Neuron (in vitro differentiated cells): ENCODE data around the gene CKAP2L.

Source experiments
- H2AFZ ChIP-seq: one replicate; pipeline ENCODE4 v1.6.1; 2013; ENCODE audit warnings: low read depth, mild to moderate bottlenecking, inconsistent platforms, low read length, moderate library complexity
- H3K27me3 ChIP-seq: one replicate; pipeline ENCODE4 v1.6.1; 2013; ENCODE audit warnings: low read length; ENCODE audit not compliant: insufficient read depth
- H3K36me3 ChIP-seq: one replicate; pipeline ENCODE4 v1.6.1; 2013; ENCODE audit warnings: low read length; ENCODE audit not compliant: insufficient read depth
- H3K4me1 ChIP-seq: one replicate; pipeline ENCODE4 v1.6.1; 2013; ENCODE audit warnings: low read length; ENCODE audit not compliant: insufficient read depth
- H3K4me3 ChIP-seq: 2 replicates; pipeline ENCODE4 v1.5.1; 2013; ENCODE audit warnings: mild to moderate bottlenecking, low read length, moderate library complexity
- H3K9me3 ChIP-seq: one replicate; pipeline ENCODE4 v1.6.1; 2013; ENCODE audit warnings: low read length

Gene CKAP2L

GRCh38 chr2:112767693-112768330 lies 3.4 kb upstream of the CKAP2L start:
- Histone ChIP-seq H3K4me3 (no peak overlapping the region), H3K36me3 (no peaks in the 10 kb centered on the region), H3K9me3 (no peaks in the 10 kb centered on the region), H3K4me1 (peaks cover 16% of the 10 kb centered on the region), H2AFZ (no peak overlapping the region), H3K27me3 (no peaks in the 10 kb centered on the region)

- Histone ChIP-seq H3K36me3 (peaks cover 17% of the 10 kb centered on the region), H3K4me3 (peak overlapping the region; percentile 79), H3K4me1 (peaks cover 24% of the 10 kb centered on the region), H2AFZ (peak overlapping the region; percentile 48), H3K27me3 (no peaks in the 10 kb centered on the region), H3K9me3 (no peaks in the 10 kb centered on the region)
These were observed 842 bp upstream of the CKAP2L start for GRCh38 chr2:112765251-112765650.

- Histone ChIP-seq H3K36me3 (peaks cover 46% of the 10 kb centered on the region), H2AFZ (no peak overlapping the region), H3K4me3 (no peak overlapping the region), H3K9me3 (no peaks in the 10 kb centered on the region), H3K27me3 (no peaks in the 10 kb centered on the region), H3K4me1 (peaks cover 24% of the 10 kb centered on the region)
These were observed 2.1 kb downstream of the CKAP2L start for GRCh38 chr2:112762276-112762675.

- H3K4me1 ChIP-seq, result peaks cover 22% of the 10 kb centered on the region
- H3K4me3 ChIP-seq, result no peak overlapping the region
- H3K9me3 ChIP-seq, result no peaks in the 10 kb centered on the region
- peaks cover 67% of the 10 kb centered on the region for H3K36me3 ChIP-seq
- H3K27me3 ChIP-seq, result no peaks in the 10 kb centered on the region
- H2AFZ ChIP-seq, result no peak overlapping the region
These were observed 4.3 kb downstream of the CKAP2L start for GRCh38 chr2:112760149-112760548.

GRCh38 chr2:112758711-112759110 lies 5.7 kb downstream of the CKAP2L start:
- no peak overlapping the region for H2AFZ ChIP-seq
- H3K9me3 ChIP-seq, result no peaks in the 10 kb centered on the region
- peaks cover 18% of the 10 kb centered on the region for H3K4me1 ChIP-seq
- H3K4me3 ChIP-seq, result no peak overlapping the region
- H3K27me3 ChIP-seq, result no peaks in the 10 kb centered on the region
- peaks cover 81% of the 10 kb centered on the region for H3K36me3 ChIP-seq

GRCh38 chr2:112757265-112757664 lies 7.1 kb downstream of the CKAP2L start:
- Histone ChIP-seq H3K4me1 (peaks cover 3% of the 10 kb centered on the region), H2AFZ (no peak overlapping the region), H3K4me3 (no peak overlapping the region), H3K36me3 (peaks cover 90% of the 10 kb centered on the region), H3K9me3 (no peaks in the 10 kb centered on the region), H3K27me3 (no peaks in the 10 kb centered on the region)

- H3K4me1 ChIP-seq, result no peaks in the 10 kb centered on the region
- peaks cover 90% of the 10 kb centered on the region for H3K36me3 ChIP-seq
- no peak overlapping the region for H3K4me3 ChIP-seq
- H2AFZ ChIP-seq, result no peak overlapping the region
- no peaks in the 10 kb centered on the region for H3K9me3 ChIP-seq
- no peaks in the 10 kb centered on the region for H3K27me3 ChIP-seq
These were observed 8.2 kb downstream of the CKAP2L start for GRCh38 chr2:112756207-112756606.

- peaks cover under 1% of the 10 kb centered on the region for H3K4me1 ChIP-seq
- no peak overlapping the region for H3K4me3 ChIP-seq
- H3K27me3 ChIP-seq, result no peaks in the 10 kb centered on the region
- H3K9me3 ChIP-seq, result no peaks in the 10 kb centered on the region
- peaks cover 88% of the 10 kb centered on the region for H3K36me3 ChIP-seq
- H2AFZ ChIP-seq, result no peak overlapping the region
These were observed 9.0 kb downstream of the CKAP2L start for GRCh38 chr2:112755444-112755843.

GRCh38 chr2:112754564-112754963 lies 9.8 kb downstream of the CKAP2L start:
- peaks cover 85% of the 10 kb centered on the region for H3K36me3 ChIP-seq
- no peak overlapping the region for H2AFZ ChIP-seq
- no peak overlapping the region for H3K4me3 ChIP-seq
- no peaks in the 10 kb centered on the region for H3K27me3 ChIP-seq
- peaks cover 7% of the 10 kb centered on the region for H3K4me1 ChIP-seq
- no peaks in the 10 kb centered on the region for H3K9me3 ChIP-seq

GRCh38 chr2:112752667-112753066 lies 11.7 kb downstream of the CKAP2L start:
- Histone ChIP-seq H3K36me3 (peaks cover 74% of the 10 kb centered on the region), H3K27me3 (no peaks in the 10 kb centered on the region), H3K9me3 (no peaks in the 10 kb centered on the region), H2AFZ (no peak overlapping the region), H3K4me3 (no peak overlapping the region), H3K4me1 (peaks cover 7% of the 10 kb centered on the region)

- Histone ChIP-seq H3K36me3 (peaks cover 71% of the 10 kb centered on the region), H3K4me3 (no peak overlapping the region), H3K27me3 (no peaks in the 10 kb centered on the region), H3K4me1 (peaks cover 7% of the 10 kb centered on the region), H2AFZ (no peak overlapping the region), H3K9me3 (no peaks in the 10 kb centered on the region)
These were observed 12.8 kb downstream of the CKAP2L start for GRCh38 chr2:112751451-112752197.

GRCh38 chr2:112750560-112750843 lies 13.9 kb downstream of the CKAP2L start:
- Histone ChIP-seq H3K4me1 (peaks cover 7% of the 10 kb centered on the region), H3K9me3 (no peaks in the 10 kb centered on the region), H3K4me3 (no peak overlapping the region), H3K27me3 (no peaks in the 10 kb centered on the region), H3K36me3 (peaks cover 68% of the 10 kb centered on the region), H2AFZ (no peak overlapping the region)

- Histone ChIP-seq H3K4me1 (peaks cover 7% of the 10 kb centered on the region), H2AFZ (no peak overlapping the region), H3K27me3 (no peaks in the 10 kb centered on the region), H3K36me3 (peaks cover 66% of the 10 kb centered on the region), H3K9me3 (no peaks in the 10 kb centered on the region), H3K4me3 (no peak overlapping the region)
These were observed 14.5 kb downstream of the CKAP2L start for GRCh38 chr2:112749755-112750559.
